ENCODE measurements around the gene NTM. TPM values are rescaled to one million over a fixed set of nuclear protein-coding genes. Genes with fewer than 3 reads are reported as not detected.

NTM gene
- total and polyA plus RNA-seq, 4 experiments from 2014 or later: not detected

- H3K4me1 Mint-ChIP-seq: no peaks in the 10 kb centered on the region
- Histone ChIP-seq H3K4me3 (ENCODE audit: low read length in 2 of 2) (no peak overlapping the region), H3K27me3 (ENCODE audit: insufficient read depth, low read length) (no peaks in the 10 kb centered on the region), H3K36me3 (ENCODE audit: insufficient read depth, low read length) (no peaks in the 10 kb centered on the region), H3K9me3 (ENCODE audit: control insufficient read depth in 1 of 2, low read length in 2 of 2) (no peaks in the 10 kb centered on the region), H3K27ac (ENCODE audit: low read depth, low read length) (no peak overlapping the region), H3K4me1 (ENCODE audit: insufficient read depth, low read length) (no peaks in the 10 kb centered on the region)
- POLR2A ChIA-PET (ENCODE audit: partially characterized antibody): no interaction called here
- peaks cover 0 to 10% (median 3%) of the 10 kb centered on the region in 8 donors for H3K9me3 Mint-ChIP-seq
- CTCF ChIA-PET (ENCODE audit: partially characterized antibody): no interaction called here
- H3K27ac Mint-ChIP-seq: no peak overlapping the region
- no peak for DNase-seq
- H3K4me3 Mint-ChIP-seq: no peak overlapping the region
- intact Hi-C loops (cut with micrococcal nuclease): no loop called here
- H3K36me3 Mint-ChIP-seq: no peaks in the 10 kb centered on the region
- H3K27me3 Mint-ChIP-seq: no peaks in the 10 kb centered on the region
Observed at GRCh38 chr11:131354251-131354701, 16.1 kb upstream of the NTM start.

GRCh38 chr11:131356206-131356605, 14.2 kb upstream of the NTM start:
- Mint-ChIP-seq H3K36me3 (no peaks in the 10 kb centered on the region), H3K27ac (no peak overlapping the region), H3K4me3 (no peak overlapping the region), H3K27me3 (no peaks in the 10 kb centered on the region), H3K9me3 (peaks cover 0 to 8% (median 0%) of the 10 kb centered on the region in 8 donors), H3K4me1 (no peaks in the 10 kb centered on the region)
- H3K27me3 ChIP-seq (ENCODE audit: insufficient read depth, low read length): no peaks in the 10 kb centered on the region
- no peak for DNase-seq
- H3K27ac ChIP-seq (ENCODE audit: low read depth, low read length): no peak overlapping the region
- ChIA-PET POLR2A (ENCODE audit: partially characterized antibody) (no interaction called here), CTCF (ENCODE audit: partially characterized antibody) (no interaction called here)
- H3K36me3 ChIP-seq (ENCODE audit: insufficient read depth, low read length): no peaks in the 10 kb centered on the region
- intact Hi-C loops (cut with micrococcal nuclease): no loop called here
- H3K9me3 ChIP-seq (ENCODE audit: control insufficient read depth in 1 of 2, low read length in 2 of 2): no peaks in the 10 kb centered on the region
- no peaks in the 10 kb centered on the region for H3K4me1 ChIP-seq (ENCODE audit: insufficient read depth, low read length)
- no peak overlapping the region for H3K4me3 ChIP-seq (ENCODE audit: low read length in 2 of 2)

GRCh38 chr11:131365329-131365930, 5.0 kb upstream of the NTM start:
- no peaks in the 10 kb centered on the region for H3K27me3 ChIP-seq (ENCODE audit: insufficient read depth, low read length)
- DNase-seq: no peak
- Mint-ChIP-seq H3K27me3 (peaks cover 0 to 3% of the 10 kb centered on the region in 2 donors), H3K4me3 (no peak overlapping the region), H3K36me3 (no peaks in the 10 kb centered on the region), H3K4me1 (no peaks in the 10 kb centered on the region), H3K27ac (no peak overlapping the region), H3K9me3 (peaks cover 0 to 4% (median 2%) of the 10 kb centered on the region in 8 donors)
- H3K4me1 ChIP-seq (ENCODE audit: insufficient read depth, low read length): no peaks in the 10 kb centered on the region
- H3K27ac ChIP-seq (ENCODE audit: low read depth, low read length): no peak overlapping the region
- POLR2A ChIA-PET (ENCODE audit: partially characterized antibody): no interaction called here
- intact Hi-C loops (cut with micrococcal nuclease): no loop called here
- CTCF ChIA-PET (ENCODE audit: partially characterized antibody): no interaction called here
- no peaks in the 10 kb centered on the region for H3K9me3 ChIP-seq (ENCODE audit: control insufficient read depth in 1 of 2, low read length in 2 of 2)
- H3K4me3 ChIP-seq (ENCODE audit: low read length in 2 of 2): no peak overlapping the region
- no peaks in the 10 kb centered on the region for H3K36me3 ChIP-seq (ENCODE audit: insufficient read depth, low read length)

- Histone ChIP-seq H3K27ac (ENCODE audit: low read depth, low read length) (no peak overlapping the region), H3K4me3 (ENCODE audit: low read length in 2 of 2) (no peak overlapping the region), H3K4me1 (ENCODE audit: insufficient read depth, low read length) (no peaks in the 10 kb centered on the region), H3K9me3 (ENCODE audit: control insufficient read depth in 1 of 2, low read length in 2 of 2) (no peaks in the 10 kb centered on the region), H3K27me3 (ENCODE audit: insufficient read depth, low read length) (no peaks in the 10 kb centered on the region), H3K36me3 (ENCODE audit: insufficient read depth, low read length) (no peaks in the 10 kb centered on the region)
- H3K4me3 Mint-ChIP-seq: no peak overlapping the region
- peaks cover 0 to 3% of the 10 kb centered on the region in 2 donors for H3K27me3 Mint-ChIP-seq
- H3K27ac Mint-ChIP-seq: no peak overlapping the region
- ChIA-PET POLR2A (ENCODE audit: partially characterized antibody) (no interaction called here), CTCF (ENCODE audit: partially characterized antibody) (no interaction called here)
- no peaks in the 10 kb centered on the region for H3K4me1 Mint-ChIP-seq
- DNase-seq: no peak
- peaks cover 0 to 6% (median 1%) of the 10 kb centered on the region in 8 donors for H3K9me3 Mint-ChIP-seq
- intact Hi-C loops (cut with micrococcal nuclease): no loop called here
- no peaks in the 10 kb centered on the region for H3K36me3 Mint-ChIP-seq
Observed at GRCh38 chr11:131370901-131371790, 731 bp downstream of the NTM start.

DNA sequence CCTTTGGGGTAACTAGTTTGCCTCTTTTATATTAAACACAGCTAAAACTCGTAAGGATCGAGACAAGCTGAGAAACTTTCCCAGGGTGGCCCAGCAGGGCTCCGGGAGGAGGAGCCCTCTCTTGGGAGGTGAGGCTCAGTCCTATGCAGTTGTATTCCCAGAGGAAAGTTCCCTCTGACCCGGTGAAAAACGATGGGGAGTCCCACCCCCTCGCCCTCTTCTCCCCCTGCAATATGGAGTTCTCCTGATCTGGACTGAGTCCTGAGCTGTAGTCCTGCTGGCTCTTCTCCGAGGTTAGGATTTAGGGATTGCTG, 1.3 kb downstream of the NTM start:
- Histone ChIP-seq H3K9me3 (ENCODE audit: control insufficient read depth in 1 of 2, low read length in 2 of 2) (no peaks in the 10 kb centered on the region), H3K27ac (ENCODE audit: low read depth, low read length) (no peak overlapping the region), H3K4me1 (ENCODE audit: insufficient read depth, low read length) (no peaks in the 10 kb centered on the region), H3K36me3 (ENCODE audit: insufficient read depth, low read length) (no peaks in the 10 kb centered on the region), H3K4me3 (ENCODE audit: low read length in 2 of 2) (no peak overlapping the region), H3K27me3 (ENCODE audit: insufficient read depth, low read length) (no peaks in the 10 kb centered on the region)
- Mint-ChIP-seq H3K36me3 (no peaks in the 10 kb centered on the region), H3K27ac (no peak overlapping the region), H3K27me3 (peaks cover 0 to 3% of the 10 kb centered on the region in 2 donors), H3K4me1 (no peaks in the 10 kb centered on the region), H3K4me3 (no peak overlapping the region), H3K9me3 (peaks cover 0 to 6% (median 2%) of the 10 kb centered on the region in 8 donors)
- POLR2A ChIA-PET (ENCODE audit: partially characterized antibody): no interaction called here
- intact Hi-C loops (cut with micrococcal nuclease): no loop called here
- DNase-seq: no peak
- CTCF ChIA-PET (ENCODE audit: partially characterized antibody): no interaction called here

DNA sequence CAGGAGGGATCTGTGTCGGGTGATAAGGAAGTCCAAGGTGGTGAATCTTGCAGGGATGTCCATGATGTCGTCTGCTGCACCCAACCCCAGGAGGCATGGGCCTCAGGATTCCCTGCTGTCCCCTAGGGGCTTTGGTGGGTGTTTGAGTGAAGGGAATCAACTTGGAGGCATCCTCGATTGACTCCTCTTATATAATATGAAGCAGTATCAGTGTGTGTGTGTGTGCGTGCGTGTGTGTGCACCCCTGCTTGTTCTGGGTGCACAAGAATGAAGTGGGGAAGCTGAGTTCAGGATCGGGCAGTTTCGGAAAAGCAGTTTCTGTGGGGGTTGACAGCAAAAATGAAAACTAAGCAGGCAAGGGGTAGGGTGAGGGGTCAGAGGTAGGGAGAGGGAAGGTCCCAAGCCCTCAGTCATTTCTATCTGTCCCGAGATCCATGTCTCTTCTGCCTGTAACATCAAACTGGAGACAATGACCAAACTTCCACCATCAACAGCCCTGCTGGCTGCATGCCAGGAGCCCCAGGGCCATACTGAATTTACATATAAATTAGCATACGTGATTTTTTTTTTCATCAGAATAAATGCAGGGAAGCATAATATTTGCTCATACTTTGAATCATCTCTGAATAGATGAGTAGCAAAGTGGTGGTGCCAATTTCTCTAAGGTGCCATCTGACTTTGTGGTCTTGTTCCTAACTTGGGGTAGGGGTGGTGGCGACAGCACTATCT, 2.0 kb downstream of the NTM start:
- no peaks in the 10 kb centered on the region for H3K27me3 ChIP-seq (ENCODE audit: insufficient read depth, low read length)
- no peak overlapping the region for H3K27ac ChIP-seq (ENCODE audit: low read depth, low read length)
- ChIA-PET CTCF (ENCODE audit: partially characterized antibody) (interaction anchor here (0.6 to 0.9 kb wide), 2 partner anchors 10 to 11 kb away, joined by 3 read pairs; no protein-coding TSS in a partner anchor), POLR2A (ENCODE audit: partially characterized antibody) (no interaction called here)
- H3K4me1 ChIP-seq (ENCODE audit: insufficient read depth, low read length): no peaks in the 10 kb centered on the region
- Mint-ChIP-seq H3K36me3 (no peaks in the 10 kb centered on the region), H3K27me3 (peaks cover 0 to 2% of the 10 kb centered on the region in 2 donors), H3K4me1 (no peaks in the 10 kb centered on the region), H3K4me3 (no peak overlapping the region), H3K27ac (no peak overlapping the region), H3K9me3 (peaks cover 0 to 6% (median 1%) of the 10 kb centered on the region in 8 donors)
- no peak overlapping the region for H3K4me3 ChIP-seq (ENCODE audit: low read length in 2 of 2)
- H3K9me3 ChIP-seq (ENCODE audit: control insufficient read depth in 1 of 2, low read length in 2 of 2): no peaks in the 10 kb centered on the region
- DNase-seq: no peak
- H3K36me3 ChIP-seq (ENCODE audit: insufficient read depth, low read length): no peaks in the 10 kb centered on the region
- intact Hi-C loops (cut with micrococcal nuclease): no loop called here

- no peak overlapping the region for H3K4me3 Mint-ChIP-seq
- H3K36me3 Mint-ChIP-seq: no peaks in the 10 kb centered on the region
Observed at GRCh38 chr11:131373095-131373725, 2.8 kb downstream of the NTM start.

More at GRCh38 chr11:131373095-131373725, 2.8 kb downstream of the NTM start:
- Mint-ChIP-seq H3K27me3 (peaks cover 0 to 1% of the 10 kb centered on the region in 2 donors), H3K27ac (no peak overlapping the region), H3K9me3 (peaks cover 0 to 6% (median under 1%) of the 10 kb centered on the region in 8 donors), H3K4me1 (no peaks in the 10 kb centered on the region)
- intact Hi-C loops (cut with micrococcal nuclease): no loop called here
- DNase-seq: no peak
- Histone ChIP-seq H3K27me3 (ENCODE audit: insufficient read depth, low read length) (no peaks in the 10 kb centered on the region), H3K4me3 (ENCODE audit: low read length in 2 of 2) (no peak overlapping the region), H3K4me1 (ENCODE audit: insufficient read depth, low read length) (no peaks in the 10 kb centered on the region), H3K36me3 (ENCODE audit: insufficient read depth, low read length) (no peaks in the 10 kb centered on the region), H3K27ac (ENCODE audit: low read depth, low read length) (no peak overlapping the region), H3K9me3 (ENCODE audit: control insufficient read depth in 1 of 2, low read length in 2 of 2) (no peaks in the 10 kb centered on the region)
- CTCF ChIA-PET (ENCODE audit: partially characterized antibody): interaction anchor here (0.6 to 0.9 kb wide), 2 partner anchors 9 to 12 kb away, joined by 3 read pairs; no protein-coding TSS in a partner anchor
- POLR2A ChIA-PET (ENCODE audit: partially characterized antibody): no interaction called here

Measured in CD4-positive, alpha-beta memory T cell (primary cell).